WTC11 (cell line): ENCODE results near the gene SRRM5.

Experiments used
- ATF1 ChIP-seq: sonication (generic); formaldehyde crosslinking; IDR thresholded peaks from 2 replicates; pipeline ENCODE4 v1.8.1; 2023; ENCODE audit warnings: mild to moderate bottlenecking, moderate library complexity, missing genetic modification reagents
- ZNF138 ChIP-seq: sonication (generic); formaldehyde crosslinking; conservative IDR thresholded peaks from 2 replicates; pipeline ENCODE4 v1.8.1; 2022; ENCODE audit warnings: mild to moderate bottlenecking, moderate library complexity, missing genetic modification reagents
- TF ChIP-seq, protein P1 (sequence below): fragments of 200-600 bp; IDR thresholded peaks from 2 replicates; pipeline ENCODE4 v1.8.0; 2022; ENCODE audit warnings: antibody characterized with exemption
- TF ChIP-seq, protein P2 (sequence below): sonication (generic); formaldehyde crosslinking; IDR thresholded peaks from 2 replicates; pipeline ENCODE4 v1.8.1; 2022; ENCODE audit warnings: mild to moderate bottlenecking, moderate library complexity, missing genetic modification reagents

DNA sequence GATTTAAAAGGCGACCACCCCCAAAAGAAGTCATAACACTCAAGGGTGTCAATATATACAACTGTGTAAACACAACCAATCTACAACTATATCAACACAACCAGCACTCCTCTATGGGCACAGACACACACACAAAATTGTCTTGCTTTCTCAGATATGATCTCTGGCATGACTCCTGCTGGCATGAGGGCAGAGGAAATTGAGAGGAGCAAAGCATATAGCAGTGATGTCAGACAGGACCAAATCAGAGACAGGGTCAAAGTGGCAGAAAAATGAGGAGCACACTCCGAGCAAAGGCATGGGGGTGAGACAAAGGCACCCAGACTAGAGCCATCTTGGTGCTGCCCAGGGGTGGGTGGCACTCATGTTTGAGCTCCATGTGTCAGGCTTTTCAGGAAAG is 25.5 kb upstream of the SRRM5 start:
- TF ChIP-seq, protein P1, sequence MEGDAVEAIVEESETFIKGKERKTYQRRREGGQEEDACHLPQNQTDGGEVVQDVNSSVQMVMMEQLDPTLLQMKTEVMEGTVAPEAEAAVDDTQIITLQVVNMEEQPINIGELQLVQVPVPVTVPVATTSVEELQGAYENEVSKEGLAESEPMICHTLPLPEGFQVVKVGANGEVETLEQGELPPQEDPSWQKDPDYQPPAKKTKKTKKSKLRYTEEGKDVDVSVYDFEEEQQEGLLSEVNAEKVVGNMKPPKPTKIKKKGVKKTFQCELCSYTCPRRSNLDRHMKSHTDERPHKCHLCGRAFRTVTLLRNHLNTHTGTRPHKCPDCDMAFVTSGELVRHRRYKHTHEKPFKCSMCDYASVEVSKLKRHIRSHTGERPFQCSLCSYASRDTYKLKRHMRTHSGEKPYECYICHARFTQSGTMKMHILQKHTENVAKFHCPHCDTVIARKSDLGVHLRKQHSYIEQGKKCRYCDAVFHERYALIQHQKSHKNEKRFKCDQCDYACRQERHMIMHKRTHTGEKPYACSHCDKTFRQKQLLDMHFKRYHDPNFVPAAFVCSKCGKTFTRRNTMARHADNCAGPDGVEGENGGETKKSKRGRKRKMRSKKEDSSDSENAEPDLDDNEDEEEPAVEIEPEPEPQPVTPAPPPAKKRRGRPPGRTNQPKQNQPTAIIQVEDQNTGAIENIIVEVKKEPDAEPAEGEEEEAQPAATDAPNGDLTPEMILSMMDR = no peak
- TF ChIP-seq ATF1 (CRISPR knock-in tag) (no peak), ZNF138 (CRISPR knock-in tag) (no peak)
- TF ChIP-seq, protein P2, sequence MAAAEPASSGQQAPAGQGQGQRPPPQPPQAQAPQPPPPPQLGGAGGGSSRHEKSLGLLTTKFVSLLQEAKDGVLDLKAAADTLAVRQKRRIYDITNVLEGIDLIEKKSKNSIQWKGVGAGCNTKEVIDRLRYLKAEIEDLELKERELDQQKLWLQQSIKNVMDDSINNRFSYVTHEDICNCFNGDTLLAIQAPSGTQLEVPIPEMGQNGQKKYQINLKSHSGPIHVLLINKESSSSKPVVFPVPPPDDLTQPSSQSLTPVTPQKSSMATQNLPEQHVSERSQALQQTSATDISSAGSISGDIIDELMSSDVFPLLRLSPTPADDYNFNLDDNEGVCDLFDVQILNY (CRISPR knock-in tag) = no peak
